GM19455 (cell line): ENCODE results near the gene CALY.
"Not testable (repeated sequence)": the region's sequence is repeated elsewhere in the genome, so short reads cannot be mapped to it uniquely, and the experiment has no call there.

Source experiments
- ATAC-seq: cut with Tn5 transposase; IDR thresholded peaks from one replicate; pipeline ENCODE4 v1.9.1; 2021; ENCODE audit not compliant: unreplicated experiment

Gene CALY

GRCh38 chr10:133332936-133333699 is 3.6 kb downstream of the CALY start:
- no peak for ATAC-seq

- peak; percentile 82 for ATAC-seq
These were observed 7.0 kb downstream of the CALY start for GRCh38 chr10:133329491-133330202.

DNA sequence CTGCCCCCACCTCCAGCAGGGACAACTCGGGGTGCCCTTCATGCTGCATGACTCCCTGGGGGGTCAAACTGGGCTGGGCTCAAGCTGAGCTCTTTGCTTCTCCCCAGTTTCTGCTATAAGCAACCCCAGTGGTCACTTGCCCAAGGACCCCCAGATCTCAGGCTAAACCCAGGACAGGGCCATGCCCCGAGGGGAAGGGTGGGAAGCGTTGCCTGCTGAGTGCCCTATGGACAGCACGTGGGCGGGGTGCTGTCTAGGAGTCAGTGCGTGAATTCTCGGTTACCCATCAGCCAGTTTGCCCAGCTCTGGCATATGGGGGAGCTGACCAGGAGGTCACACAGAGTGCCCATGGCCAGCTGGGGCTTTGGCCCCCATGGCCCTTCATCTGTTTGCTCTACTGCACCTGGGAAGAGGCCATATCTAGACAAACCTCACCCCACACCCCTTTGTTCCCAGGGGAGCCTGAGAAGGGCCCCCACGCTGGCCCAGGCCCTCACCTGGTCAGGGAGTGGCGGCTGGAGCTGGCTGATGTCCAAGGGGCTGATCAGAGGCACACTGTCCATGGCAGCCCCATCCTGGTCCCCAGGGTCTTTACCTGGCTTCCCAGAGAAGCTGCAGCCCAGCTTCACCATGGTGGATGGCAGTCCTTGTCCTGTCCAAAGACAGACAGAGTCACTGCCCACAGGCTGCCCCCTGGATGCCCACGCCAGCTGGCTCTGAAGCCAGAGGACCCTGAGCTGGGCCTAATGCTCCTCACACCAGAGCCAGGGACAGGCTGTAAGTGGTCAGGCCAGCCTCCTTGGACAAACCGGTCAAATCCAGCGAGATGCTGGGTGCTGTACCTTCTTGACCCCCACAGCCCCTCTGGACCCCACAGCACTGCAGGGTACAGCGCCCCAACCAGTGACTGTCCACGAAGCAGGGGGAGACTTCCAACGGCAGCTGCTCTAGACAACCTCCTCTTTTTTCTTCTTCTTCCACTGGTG is 8.0 kb downstream of the CALY start:
- no peak for ATAC-seq

DNA sequence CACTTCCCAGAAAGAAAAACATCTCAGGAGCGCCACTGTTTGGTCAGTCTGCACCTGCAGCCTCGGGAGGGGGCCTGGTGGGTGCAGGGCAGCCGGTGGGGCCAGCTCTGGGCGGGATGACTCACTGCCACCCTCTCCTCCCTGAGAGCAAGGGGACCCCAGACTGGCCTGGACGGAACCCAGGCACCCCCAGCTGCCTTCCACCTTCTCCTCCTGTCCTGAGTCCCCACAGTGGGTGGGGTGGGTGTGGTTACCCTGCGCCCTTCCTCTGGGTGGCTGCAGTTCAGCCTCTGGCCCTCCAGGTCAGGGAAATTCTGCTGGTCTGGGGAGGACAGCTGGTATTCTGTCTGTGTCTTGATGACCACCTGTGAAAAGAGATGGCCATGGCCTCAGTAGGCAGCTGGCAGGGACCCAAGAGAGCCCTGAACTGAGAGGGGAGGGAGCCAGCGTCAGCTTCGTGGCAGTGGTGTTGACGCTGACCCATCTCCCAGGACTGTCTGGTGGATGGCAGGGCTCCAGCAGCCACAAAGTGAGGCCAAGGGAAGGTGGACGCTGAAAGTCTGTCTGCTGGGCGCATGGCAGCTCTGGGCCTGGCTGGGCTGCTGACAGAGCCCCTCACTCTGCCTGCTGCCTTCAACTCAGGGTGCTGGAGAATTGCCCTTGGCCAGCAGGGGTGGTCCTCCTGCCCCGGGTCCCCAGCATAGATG is 8.9 kb downstream of the CALY start:
- no peak for ATAC-seq

DNA sequence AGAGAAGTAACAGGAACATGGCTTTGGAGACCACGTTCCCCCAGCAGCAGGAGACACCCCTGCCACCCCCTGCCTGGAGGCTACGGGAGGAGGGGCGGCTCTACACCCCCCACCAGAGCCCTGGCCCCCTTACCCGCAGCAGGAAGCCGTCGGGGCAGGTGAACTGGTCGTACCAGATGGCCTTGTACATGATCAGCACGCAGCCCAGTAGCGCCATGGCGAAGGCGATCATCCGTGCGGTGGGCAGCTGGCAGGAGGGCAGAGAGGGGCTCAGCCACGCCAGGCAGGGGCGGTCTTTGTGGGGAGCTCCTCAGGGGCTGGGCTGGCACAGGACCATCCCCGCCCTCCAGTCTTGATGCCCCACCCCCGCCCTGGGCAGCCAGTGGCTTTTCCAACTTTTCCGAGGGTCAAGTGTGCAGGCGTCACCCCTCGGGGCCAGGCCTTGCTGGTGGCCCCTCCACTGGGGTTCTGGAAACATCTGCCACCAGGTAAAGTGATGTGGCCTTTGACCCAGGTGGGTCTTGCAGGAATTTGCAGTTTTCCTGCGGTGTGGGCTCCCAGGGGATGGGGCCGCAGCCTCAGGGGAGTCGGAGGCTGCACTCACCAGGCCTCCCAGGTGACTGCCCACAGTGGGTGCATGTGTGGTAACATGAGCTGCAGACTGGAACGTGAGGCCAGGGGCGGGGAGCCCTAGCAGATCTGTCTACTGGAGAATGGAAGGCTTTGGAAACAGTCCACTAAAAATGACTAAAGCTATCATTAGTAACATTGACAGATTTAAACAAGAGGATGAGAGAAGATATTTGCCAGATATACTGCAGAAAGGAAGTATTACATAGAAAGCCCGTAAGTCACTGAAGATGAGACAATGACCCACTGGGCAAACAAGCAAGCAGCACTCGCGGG is 9.7 kb downstream of the CALY start:
- ATAC-seq: no peak

DNA sequence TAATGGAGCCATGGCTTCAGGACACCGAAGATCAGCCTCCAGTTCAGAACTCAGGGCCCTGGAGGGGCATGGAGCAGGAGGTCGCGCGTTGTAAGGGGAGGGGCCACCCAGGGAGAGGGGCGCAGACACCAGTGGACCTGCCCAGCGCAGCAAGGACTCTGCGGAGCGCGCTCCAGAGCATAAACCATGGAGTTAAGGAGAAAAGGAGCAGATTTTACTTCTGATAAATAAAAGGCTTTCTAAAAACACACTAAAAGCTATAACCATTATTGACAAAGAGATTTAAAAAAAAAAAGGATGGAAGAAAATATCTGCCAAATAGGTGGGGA is 10.5 kb downstream of the CALY start:
- no peak for ATAC-seq

DNA sequence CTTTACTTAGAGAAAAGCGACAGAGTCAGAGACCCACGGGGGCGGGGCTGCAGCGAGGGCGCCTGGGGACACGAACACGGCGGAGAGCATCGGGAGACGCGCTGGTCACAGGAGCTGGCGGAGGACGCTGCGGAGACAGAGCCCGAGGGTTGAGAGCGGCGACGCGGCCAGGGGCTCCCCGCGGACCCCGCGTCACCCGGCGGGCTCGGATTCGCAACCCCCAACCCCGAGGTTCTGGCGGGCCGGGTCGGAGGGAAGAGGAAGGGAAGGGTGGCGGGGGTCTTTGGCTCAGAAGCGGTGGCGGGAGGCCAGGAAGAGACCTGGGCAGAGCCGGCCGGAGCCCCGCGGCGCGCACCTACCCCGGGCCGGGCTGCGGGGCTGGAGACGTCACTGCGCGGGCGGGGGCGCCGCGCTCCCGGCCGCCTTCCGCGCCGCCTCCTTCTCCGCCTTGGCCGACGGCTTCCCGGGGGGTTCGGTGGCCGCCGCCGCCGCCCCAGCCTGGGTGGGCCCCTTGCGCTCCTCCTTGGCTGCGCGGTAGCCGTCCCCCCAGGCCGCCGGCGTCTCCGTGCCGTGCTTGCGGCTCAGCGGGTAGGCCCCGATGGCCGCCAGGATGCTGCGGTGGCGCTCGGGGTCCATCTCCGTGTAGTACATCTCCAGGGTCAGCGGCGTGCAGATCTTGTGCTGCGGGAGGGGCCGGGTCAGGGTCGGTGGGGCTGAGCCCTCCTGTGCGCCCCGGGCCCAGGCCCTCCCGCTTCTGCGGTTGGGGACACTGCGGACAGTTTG is 11.1 kb downstream of the CALY start:
- ATAC-seq: no peak

DNA sequence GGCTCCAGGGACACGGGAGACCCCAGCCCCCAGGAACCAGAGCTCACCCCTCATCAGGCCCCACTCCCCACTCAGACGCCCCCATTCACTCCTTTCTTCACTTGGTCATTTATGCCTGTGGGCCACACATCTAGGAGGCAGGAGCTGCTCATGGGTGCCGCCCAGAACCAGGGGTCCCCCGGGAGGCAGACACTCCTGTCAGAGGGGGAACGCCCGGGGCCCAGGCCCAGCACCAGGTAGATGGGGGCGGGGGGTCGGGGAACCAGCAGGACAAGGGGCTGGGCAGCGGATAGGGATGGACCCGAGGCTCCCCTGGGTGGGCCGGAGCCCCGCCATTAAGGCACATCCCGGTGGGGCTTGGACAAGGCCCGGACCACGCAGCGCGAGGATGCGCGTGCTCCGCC is 11.8 kb downstream of the CALY start:
- no peak for ATAC-seq

DNA sequence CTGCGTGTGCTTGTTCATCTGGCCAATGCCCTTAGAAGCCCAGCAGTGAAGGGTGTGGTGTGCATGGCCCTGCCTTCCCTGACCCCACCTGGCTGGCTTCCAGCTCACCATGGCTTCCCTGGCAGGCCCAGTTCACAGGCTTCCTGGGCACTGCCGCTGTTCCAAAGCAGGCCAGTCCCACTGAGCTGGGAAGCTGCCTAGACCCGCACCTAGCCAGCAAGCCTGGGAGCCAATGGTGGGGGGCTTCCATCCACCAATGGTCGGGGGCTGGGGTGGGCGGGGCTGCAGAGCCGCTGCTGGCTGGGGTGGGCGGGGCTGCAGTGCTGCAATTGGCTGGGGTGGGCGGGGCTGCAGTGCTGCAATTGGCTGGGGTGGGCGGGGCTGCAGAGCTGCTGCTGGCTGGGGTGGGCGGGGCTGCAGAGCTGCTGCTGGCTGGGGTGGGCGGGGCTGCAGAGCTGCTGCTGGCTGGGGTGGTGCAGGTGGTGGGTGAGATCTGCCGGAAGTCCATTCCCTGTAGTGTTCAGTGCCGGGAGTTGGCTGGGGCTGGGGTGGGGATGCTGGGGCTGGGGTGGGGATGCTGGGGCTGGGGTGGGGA is 12.4 kb downstream of the CALY start:
- peak; percentile 55 for ATAC-seq

DNA sequence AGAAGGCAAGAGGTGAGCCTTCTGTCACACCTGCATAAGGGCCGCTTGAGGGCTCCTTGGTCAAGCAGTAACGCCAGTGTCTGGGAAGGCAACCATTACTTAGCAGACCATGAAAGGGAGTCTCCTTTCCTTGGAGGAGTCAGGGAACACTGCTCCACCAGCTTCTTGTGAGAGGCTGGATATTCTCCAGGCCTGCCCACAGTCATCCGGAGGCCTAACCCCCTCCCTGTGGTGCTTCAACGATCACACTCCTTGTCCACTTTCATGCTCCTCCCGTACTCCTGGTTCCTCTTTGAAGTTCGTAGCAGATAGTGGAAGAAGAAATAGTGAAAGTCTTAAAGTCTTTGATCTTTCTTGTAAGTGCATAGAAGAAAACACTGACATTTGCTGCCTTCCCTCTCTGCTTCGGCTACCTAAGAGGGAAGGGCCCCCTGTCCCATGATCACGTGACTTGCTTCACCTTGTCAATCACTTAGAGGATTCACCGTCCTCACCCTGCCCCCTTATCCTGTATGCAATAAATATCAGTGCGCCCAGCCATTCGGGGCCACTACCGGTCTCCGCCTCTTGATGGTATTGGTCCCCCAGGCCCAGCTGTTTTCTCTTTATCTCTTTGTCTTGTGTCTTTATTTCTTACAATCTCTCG is 14.5 kb downstream of the CALY start:
- not testable (repeated sequence) for ATAC-seq

DNA sequence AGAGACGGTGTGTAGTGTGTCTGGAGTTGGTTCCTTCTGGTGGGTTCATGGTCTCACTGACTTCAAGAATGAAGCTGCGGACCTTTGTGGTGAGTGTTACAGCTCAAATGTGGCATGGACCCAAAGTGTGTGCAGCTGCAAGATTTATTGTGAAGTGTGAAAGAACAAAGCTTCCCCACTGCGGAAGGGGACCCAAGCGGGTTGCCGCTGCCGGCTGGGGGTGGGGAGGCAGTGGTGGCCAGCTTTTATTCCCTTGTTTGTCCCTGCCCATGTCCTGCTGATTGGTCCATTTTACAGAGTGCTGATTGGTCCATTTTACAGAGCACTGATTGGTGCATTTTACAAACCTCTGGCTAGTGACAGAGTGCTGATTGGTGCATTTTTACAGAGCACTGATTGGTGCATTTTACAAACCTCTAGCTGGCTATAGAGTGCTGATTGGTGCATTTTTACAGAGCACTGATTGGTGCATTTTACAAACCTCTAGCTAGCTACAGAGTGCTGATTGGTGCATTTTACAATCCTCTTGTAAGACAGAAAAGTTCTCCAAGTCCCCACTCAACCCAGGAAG is 15.8 kb downstream of the CALY start:
- ATAC-seq: not testable (repeated sequence)

DNA sequence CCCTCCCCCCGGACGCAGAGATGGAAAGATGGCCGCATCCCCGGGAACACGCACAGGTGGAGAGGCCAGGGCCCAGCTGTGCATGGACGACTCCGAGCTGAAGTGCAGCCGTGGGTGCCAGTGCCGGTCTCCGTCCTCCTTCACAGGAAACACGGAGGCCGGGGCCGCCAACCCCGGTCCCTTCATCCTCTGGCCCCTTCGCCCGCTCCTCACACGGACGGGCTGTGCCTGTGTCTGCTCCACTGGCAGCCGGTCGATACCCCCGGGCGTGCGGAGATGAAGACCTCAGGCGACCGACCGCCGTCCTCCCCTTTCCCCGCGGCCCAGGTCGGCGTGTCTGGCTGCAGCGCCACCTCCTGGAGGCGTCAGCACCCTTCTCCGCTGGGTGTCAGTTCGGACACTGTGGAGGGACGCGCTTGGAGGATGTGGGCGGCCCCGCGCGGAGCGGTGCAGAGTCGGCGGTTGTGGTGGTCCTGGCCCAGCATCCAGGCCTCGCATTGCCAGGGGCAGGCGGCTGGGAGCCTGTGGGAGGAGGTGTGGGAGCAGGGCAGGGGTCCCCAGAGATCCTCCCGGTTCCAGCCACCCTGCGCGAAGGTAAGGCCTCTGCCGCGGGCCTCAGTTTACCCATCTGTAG is 18.1 kb downstream of the CALY start:
- peak; percentile 65 for ATAC-seq

- ATAC-seq: no peak
These were observed 20.0 kb downstream of the CALY start for GRCh38 chr10:133316732-133317131.

DNA sequence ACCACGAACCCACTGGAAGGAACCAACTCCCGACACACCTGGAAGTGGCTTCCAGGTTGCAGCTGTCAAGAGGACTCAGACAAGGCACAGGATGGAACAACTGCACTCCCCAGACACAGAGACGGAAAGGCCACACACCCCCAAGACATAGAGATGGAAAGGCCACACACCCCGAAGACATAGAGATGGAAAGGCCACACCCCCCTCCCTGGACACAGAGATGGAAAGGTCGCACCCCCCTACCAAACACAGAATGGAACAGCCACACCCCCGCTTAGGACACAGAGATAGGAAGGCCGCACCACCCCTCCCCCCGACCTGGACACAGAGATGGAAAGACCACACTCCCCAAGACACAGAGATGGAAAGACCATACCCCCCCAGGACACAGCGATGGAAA is 20.4 kb downstream of the CALY start:
- no peak for ATAC-seq

DNA sequence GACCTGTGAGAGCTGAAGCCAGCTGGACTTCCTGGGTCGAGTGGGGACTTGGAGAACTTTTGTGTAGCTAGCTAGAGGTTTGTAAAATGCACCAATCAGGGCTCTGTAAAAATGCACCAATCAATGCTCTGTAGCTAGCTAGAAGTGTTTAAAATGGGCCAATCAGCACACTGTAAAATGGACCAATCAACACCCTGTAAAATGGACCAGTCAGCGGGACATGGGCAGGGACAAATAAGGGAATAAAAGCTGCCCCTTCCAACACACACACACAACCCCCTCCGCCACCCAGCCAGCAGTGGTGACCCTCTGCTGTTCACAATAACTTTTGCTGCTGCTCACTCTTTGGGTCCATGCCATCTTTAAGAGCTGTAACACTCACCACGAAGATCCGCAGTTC is 20.8 kb downstream of the CALY start:
- ATAC-seq: no peak

DNA sequence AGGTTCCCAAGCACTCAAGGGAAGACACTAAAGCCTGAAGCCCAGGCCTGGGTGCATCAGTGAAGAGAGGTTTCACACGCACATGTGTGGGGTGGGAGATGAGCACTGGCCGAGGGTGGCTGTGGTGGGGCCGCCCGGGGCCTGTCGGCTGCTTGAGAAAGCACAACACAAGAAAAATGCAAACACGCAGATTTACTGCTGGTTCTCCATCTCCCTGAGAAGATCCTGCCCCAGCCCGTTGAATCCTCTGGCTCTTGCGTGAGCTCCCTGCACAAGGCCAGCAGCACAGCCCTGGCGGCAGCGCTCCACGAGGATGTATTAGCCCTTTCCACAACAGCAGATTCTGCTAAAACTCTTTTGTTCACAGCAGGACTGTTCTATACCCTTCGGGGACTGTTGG is 21.8 kb downstream of the CALY start:
- ATAC-seq: no peak

GRCh38 chr10:133313192-133313591 is 23.5 kb downstream of the CALY start:
- ATAC-seq: no peak
